Activated CD4-positive, alpha-beta T cell treated with anti-CD3 and anti-CD28 coated beads, Interleukin-2, amount 10 ng/mL, durations not matched to agents 7 days and 5 days (primary cell): ENCODE data around the gene SHKBP1. TPM values are rescaled to one million over a fixed set of nuclear protein-coding genes. Genes with fewer than 3 reads are reported as not detected.
"Not testable (repeated sequence)": the region's sequence is repeated elsewhere in the genome, so short reads cannot be mapped to it uniquely, and the experiment has no call there.

Experiments used
- CTCF ChIA-PET: fragments of 350-600 bp; sonication (Branson Sonifier 250); formaldehyde crosslinking; loops from one replicate; lab custom pipeline; 2021; ENCODE audit warnings: antibody characterized with exemption; lab: Charles Lee
- POLR2A ChIA-PET: fragments of 350-600 bp; sonication (Branson Sonifier 250); formaldehyde crosslinking; loops from one replicate; lab custom pipeline; 2021; ENCODE audit warnings: antibody characterized with exemption; lab: Charles Lee
- DNase-seq: peaks from one replicate; pipeline ENCODE4 v3.0.0-alpha.2; 2020
- H3K27ac Mint-ChIP-seq: one replicate; pipeline ENCODE4 v1.8.0; 2021; ENCODE audit warnings: mild to moderate bottlenecking, moderate library complexity, mixed read lengths
- H3K27me3 Mint-ChIP-seq: one replicate; pipeline ENCODE4 v1.8.0; 2021; ENCODE audit warnings: mixed read lengths
- H3K36me3 Mint-ChIP-seq: one replicate; pipeline ENCODE4 v1.8.0; 2021; ENCODE audit warnings: low read depth, mixed read lengths
- H3K4me1 Mint-ChIP-seq: one replicate; pipeline ENCODE4 v1.8.0; 2021; ENCODE audit warnings: mixed read lengths
- H3K4me3 Mint-ChIP-seq: one replicate; pipeline ENCODE4 v1.8.0; 2021; ENCODE audit warnings: mild to moderate bottlenecking, moderate library complexity, mixed read lengths
- H3K9me3 Mint-ChIP-seq: one replicate; pipeline ENCODE4 v1.8.0; 2021; ENCODE audit warnings: mixed read lengths
- total RNA-seq, 2 experiments: library from RNA; stranded (reverse); gene quantifications; one replicate each; pipeline ENCODE4 v1.2.3, GENCODE V29; 2021

The SHKBP1 gene
- total RNA-seq, 2 experiments from 2014 or later = 147 to 158 TPM

DNA sequence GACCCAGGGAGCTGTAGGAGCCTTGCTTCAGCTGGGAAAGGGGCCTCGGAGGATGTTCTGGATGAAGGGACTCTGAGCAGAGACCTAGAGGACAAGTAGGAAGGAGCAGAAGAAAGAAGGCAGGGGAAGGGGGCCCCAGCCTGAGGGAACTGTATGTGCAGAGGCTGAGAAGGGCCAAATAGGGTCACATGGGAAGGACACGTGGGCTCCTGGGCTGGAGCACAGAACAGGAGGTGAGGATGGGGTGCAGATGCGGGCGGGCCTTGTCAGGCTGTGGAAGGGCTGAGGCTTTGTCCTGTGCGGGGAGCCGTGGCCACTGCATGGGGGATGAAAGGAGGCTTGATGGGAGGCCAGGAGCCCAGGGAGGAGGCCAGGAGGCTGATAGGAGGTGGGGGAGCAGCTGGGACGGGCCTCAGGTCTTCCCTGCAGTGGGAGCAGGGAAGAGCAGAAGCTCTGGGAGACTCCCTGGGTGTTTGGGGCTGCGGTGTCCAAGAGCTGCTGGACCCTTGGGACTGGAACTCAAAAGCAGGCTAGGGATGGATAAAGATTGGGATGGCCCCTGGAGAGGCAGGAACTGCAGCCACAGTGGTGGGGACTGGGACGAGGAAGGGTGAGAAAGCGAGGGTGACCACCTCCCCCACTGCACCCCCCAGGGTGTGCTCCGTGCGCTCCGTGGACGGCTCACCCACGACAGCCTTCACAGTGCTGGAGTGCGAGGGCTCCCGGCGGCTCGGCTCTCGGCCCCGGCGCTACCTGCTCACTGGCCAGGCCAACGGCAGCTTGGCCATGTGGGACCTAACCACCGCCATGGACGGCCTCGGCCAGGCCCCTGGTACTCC, 13.1 kb downstream of the SHKBP1 start:
- peaks cover 21% of the 10 kb centered on the region for H3K4me1 Mint-ChIP-seq
- no peaks in the 10 kb centered on the region for H3K27me3 Mint-ChIP-seq
- peaks cover 27% of the 10 kb centered on the region for H3K36me3 Mint-ChIP-seq
- no peak overlapping the region for H3K27ac Mint-ChIP-seq
- ChIA-PET CTCF (interaction anchor here (1.0 to 1.5 kb wide), 2 partner anchors 8 to 164 kb away, joined by 3 to 5 read pairs; no protein-coding TSS in a partner anchor), POLR2A (no interaction called here)
- no peaks in the 10 kb centered on the region for H3K9me3 Mint-ChIP-seq
- DNase-seq = no peak
- H3K4me3 Mint-ChIP-seq = no peak overlapping the region

DNA sequence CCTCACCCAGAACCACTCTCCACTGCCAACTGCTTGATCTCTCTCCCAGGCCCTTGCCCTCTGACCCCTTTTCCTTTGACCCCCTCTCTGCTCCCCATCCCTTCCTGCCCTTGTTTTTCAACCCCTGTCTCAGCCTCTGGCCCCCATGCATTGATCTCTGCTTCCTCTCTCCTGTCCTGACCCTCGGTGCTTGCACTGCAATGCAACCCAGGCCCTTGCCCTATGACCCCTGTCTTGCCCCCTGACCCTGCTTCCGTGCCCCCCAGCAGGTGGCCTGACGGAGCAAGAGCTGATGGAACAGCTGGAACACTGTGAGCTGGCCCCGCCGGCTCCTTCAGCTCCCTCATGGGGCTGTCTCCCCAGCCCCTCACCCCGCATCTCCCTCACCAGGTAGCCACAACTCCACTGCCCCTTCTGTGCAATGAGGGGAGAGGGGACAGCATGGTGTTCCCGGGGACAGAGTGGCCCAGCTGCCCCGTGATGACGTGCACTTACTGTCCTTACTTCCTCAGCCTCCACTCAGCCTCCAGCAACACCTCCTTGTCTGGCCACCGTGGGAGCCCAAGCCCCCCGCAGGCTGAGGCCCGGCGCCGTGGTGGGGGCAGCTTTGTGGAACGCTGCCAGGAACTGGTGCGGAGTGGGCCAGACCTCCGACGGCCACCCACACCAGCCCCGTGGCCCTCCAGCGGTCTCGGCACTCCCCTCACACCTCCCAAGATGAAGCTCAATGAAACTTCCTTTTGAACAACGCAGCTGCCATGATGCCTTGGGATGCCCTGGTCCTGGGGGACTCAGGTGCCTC, 14.0 kb downstream of the SHKBP1 start:
- H3K27me3 Mint-ChIP-seq = peaks cover 5% of the 10 kb centered on the region
- H3K36me3 Mint-ChIP-seq = peaks cover 22% of the 10 kb centered on the region
- CTCF ChIA-PET = interaction anchor here (1.0 kb wide), 1 partner anchor 164 kb away, joined by 5 read pairs; no protein-coding TSS in a partner anchor
- H3K4me3 Mint-ChIP-seq = no peak overlapping the region
- DNase-seq = no peak
- POLR2A ChIA-PET = no interaction called here
- H3K4me1 Mint-ChIP-seq = peaks cover 24% of the 10 kb centered on the region
- no peak overlapping the region for H3K27ac Mint-ChIP-seq
- no peaks in the 10 kb centered on the region for H3K9me3 Mint-ChIP-seq

- POLR2A ChIA-PET, CTCF ChIA-PET, H3K27ac Mint-ChIP-seq, H3K9me3 Mint-ChIP-seq, DNase-seq, H3K4me3 Mint-ChIP-seq: not testable (repeated sequence)
- peaks cover 10% of the 10 kb centered on the region for H3K27me3 Mint-ChIP-seq
- H3K4me1 Mint-ChIP-seq = peaks cover 17% of the 10 kb centered on the region
- peaks cover 15% of the 10 kb centered on the region for H3K36me3 Mint-ChIP-seq
Measured at GRCh38 chr19:40591724-40592123, 15.1 kb downstream of the SHKBP1 start.

- Mint-ChIP-seq H3K4me3 (no peak overlapping the region), H3K4me1 (peaks cover 17% of the 10 kb centered on the region), H3K27ac (no peak overlapping the region), H3K27me3 (peaks cover 10% of the 10 kb centered on the region), H3K9me3 (no peaks in the 10 kb centered on the region), H3K36me3 (peaks cover 10% of the 10 kb centered on the region)
- peak; percentile 35 for DNase-seq
- ChIA-PET CTCF (no interaction called here), POLR2A (no interaction called here)
Measured at GRCh38 chr19:40592170-40592569, 15.5 kb downstream of the SHKBP1 start.

- POLR2A ChIA-PET = no interaction called here
- DNase-seq = no peak
- Mint-ChIP-seq H3K36me3 (peaks cover 5% of the 10 kb centered on the region), H3K9me3 (no peaks in the 10 kb centered on the region), H3K4me1 (peaks cover 33% of the 10 kb centered on the region), H3K27me3 (peaks cover 26% of the 10 kb centered on the region), H3K4me3 (no peak overlapping the region), H3K27ac (no peak overlapping the region)
- CTCF ChIA-PET = interaction anchor here (0.9 to 1.6 kb wide), 2 partner anchors 15 to 27 kb away, joined by 3 read pairs; no protein-coding TSS in a partner anchor
Measured at GRCh38 chr19:40594255-40594654, 17.6 kb downstream of the SHKBP1 start.

GRCh38 chr19:40594657-40595091, 18.0 kb downstream of the SHKBP1 start:
- ChIA-PET POLR2A (no interaction called here), CTCF (interaction anchor here (0.9 kb wide), 1 partner anchor 27 kb away, joined by 3 read pairs; no protein-coding TSS in a partner anchor)
- DNase-seq = no peak
- Mint-ChIP-seq H3K9me3 (no peaks in the 10 kb centered on the region), H3K27ac (no peak overlapping the region), H3K27me3 (peaks cover 31% of the 10 kb centered on the region), H3K4me1 (peaks cover 37% of the 10 kb centered on the region), H3K4me3 (no peak overlapping the region), H3K36me3 (peaks cover 5% of the 10 kb centered on the region)

DNA sequence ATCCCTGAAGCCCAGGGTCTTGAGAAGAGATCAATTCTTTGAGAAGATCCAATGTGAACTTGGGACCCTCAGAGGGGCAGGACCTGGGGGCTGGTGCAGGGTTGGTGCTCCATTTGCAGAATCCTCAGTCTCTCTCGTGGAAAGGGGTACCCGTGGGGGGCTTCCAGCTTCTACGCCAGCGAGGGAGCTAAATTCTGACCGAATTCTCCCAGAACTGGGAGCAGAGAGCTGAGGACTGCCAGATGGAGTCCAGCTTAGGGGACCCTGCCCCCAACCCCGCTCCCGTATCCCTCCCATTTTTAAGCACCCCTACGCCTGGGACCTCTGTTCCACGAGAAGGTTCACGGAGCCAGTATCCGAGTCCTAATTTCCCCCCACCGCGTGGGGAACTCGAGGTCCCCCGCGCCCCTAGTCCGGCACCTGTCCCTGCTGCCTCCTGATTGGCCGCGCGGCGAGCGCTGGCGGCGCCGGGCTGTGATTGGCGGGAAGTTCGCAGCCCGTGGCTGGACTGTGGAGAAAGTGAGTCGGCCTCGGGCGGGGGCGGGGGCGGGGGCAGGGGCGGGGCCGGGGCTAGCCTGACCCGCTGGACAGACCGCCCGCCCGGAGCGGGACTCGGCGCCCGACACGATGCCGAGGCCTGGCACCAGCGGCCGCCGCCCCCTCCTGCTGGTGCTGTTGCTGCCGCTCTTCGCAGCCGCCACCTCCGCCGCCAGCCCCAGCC, 20.1 kb downstream of the SHKBP1 start:
- Mint-ChIP-seq H3K27me3 (peaks cover 43% of the 10 kb centered on the region), H3K4me3 (no peak overlapping the region)
- DNase-seq = no peak

DNA sequence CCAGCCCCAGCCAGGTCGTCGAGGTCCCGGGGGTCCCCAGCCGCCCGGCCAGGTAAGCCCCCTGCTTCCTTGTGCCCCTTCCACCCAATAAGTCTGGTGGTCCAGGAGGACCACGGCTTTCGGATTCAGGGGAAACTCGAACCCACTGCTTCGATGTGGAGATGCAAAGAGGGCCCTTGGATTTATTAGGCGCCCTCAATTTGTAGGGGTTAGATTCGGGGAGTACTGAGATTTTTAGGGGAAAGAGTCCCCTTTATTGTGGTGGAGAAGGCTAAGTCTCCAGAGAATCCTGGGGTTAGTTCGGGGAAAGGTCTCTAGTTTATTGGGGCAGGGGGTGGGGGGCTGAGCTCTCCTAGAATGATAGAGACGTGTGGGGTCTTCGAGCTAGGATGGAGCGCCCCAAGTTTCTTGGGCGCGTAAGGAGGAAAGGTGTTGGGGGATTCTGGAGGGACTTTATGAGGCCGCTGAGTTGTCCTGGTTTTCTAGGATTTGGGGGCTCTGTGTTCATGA, 20.7 kb downstream of the SHKBP1 start:
- Mint-ChIP-seq H3K4me1 (peaks cover 51% of the 10 kb centered on the region), H3K9me3 (no peaks in the 10 kb centered on the region), H3K4me3 (no peak overlapping the region), H3K27ac (no peak overlapping the region), H3K36me3 (no peaks in the 10 kb centered on the region), H3K27me3 (peaks cover 47% of the 10 kb centered on the region)
- no peak for DNase-seq
- POLR2A ChIA-PET = no interaction called here
- CTCF ChIA-PET = interaction anchor here (0.5 to 2.0 kb wide), 5 partner anchors 8 to 1189 kb away, joined by 3 to 8 read pairs (median 3); partner anchors contain the start of gene BLVRB

More for the DNA sequence above, 20.1 kb downstream of the SHKBP1 start:
- POLR2A ChIA-PET = no interaction called here
- Mint-ChIP-seq H3K27ac (no peak overlapping the region), H3K9me3 (no peaks in the 10 kb centered on the region), H3K36me3 (peaks cover 2% of the 10 kb centered on the region), H3K4me1 (peaks cover 47% of the 10 kb centered on the region)
- CTCF ChIA-PET = interaction anchor here (2.0 kb wide), 1 partner anchor 132 kb away, joined by 8 read pairs; the partner anchor contains the start of gene BLVRB

DNA sequence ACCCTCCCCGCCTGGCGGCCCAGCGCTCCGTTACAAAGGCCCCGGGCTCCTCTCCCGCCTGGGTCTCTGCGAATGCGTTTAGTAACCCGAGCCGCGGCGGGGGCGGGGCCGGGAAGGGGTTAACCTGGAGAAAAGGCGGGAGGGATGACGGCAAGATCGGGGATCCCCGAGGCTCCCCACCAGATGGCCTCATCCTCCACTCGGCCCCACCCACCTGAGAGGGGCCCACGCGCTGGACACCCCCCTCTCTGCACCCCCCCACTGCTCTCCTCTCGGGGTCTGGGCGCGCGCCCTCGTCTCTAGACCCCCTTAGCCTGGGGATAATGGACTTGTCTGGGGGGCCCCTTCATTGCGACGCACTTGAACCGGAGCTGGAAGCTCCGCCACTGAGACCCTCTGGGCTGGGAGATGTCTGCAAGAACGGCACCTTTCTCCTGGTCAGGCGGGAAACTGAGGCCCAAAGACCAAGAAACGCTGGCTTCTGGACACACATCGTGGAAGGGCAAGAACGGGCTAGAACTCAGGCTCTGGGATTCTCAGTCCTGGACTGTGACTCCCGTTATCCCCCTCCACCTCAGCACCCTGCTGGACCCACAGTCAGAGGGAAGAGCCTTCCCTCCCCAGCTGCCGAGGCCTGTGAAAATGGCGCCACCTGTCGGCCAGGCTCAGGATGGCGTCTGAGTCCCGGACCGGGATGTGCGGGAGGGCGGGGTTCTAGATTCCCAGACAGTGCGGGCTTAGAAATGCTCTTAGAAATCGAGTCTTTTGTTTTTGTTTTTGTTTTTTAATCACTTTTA, 21.6 kb downstream of the SHKBP1 start:
- peaks cover 51% of the 10 kb centered on the region for H3K27me3 Mint-ChIP-seq
- H3K27ac Mint-ChIP-seq = no peak overlapping the region
- peaks cover 60% of the 10 kb centered on the region for H3K4me1 Mint-ChIP-seq
- ChIA-PET POLR2A (no interaction called here), CTCF (interaction anchor here (0.5 to 2.0 kb wide), 13 partner anchors 9 to 1643 kb away, joined by 3 to 8 read pairs (median 3); partner anchors contain the start of gene BLVRB)
- H3K9me3 Mint-ChIP-seq = no peaks in the 10 kb centered on the region
- DNase-seq = peak; percentile 84
- no peaks in the 10 kb centered on the region for H3K36me3 Mint-ChIP-seq
- H3K4me3 Mint-ChIP-seq = no peak overlapping the region

- Mint-ChIP-seq H3K4me3 (no peak overlapping the region), H3K27ac (no peak overlapping the region), H3K9me3 (no peaks in the 10 kb centered on the region), H3K27me3 (peaks cover 51% of the 10 kb centered on the region), H3K4me1 (peaks cover 66% of the 10 kb centered on the region), H3K36me3 (no peaks in the 10 kb centered on the region)
- POLR2A ChIA-PET = no interaction called here
- CTCF ChIA-PET = interaction anchor here (0.5 to 2.0 kb wide), 10 partner anchors 11 to 294 kb away, joined by 3 to 8 read pairs (median 3); partner anchors contain the start of gene BLVRB
- DNase-seq = no peak
Measured at GRCh38 chr19:40598918-40599307, 22.2 kb downstream of the SHKBP1 start.

DNA sequence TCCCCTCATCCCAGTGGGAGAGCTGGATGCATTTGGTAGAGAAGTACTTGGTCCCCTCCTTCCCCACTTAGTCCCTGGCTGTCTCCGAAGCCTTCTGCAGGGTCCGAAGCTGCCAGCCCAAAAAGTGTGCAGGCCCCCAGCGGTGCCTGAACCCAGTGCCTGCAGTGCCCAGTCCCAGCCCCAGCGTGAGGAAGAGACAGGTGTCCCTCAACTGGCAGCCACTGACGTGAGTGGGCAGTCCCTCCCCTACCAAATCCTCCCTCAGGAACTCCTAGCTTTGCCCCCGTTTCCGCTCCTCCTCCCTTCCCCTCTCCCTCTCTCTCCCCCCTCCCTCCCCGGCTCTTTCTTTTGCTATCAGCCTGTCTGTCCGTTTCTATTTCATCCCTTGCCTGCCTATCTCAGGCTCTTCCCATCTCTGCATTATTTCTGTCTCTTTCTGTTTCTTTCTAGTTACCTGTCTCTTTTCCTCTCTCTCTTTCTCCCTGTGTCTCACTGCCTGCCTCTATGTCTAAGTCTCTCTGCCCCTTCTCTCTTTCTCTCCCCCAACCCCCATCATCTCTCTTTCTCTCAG, 22.7 kb downstream of the SHKBP1 start:
- H3K27ac Mint-ChIP-seq = no peak overlapping the region
- peaks cover 66% of the 10 kb centered on the region for H3K4me1 Mint-ChIP-seq
- no peaks in the 10 kb centered on the region for H3K36me3 Mint-ChIP-seq

More for the DNA sequence above, 22.7 kb downstream of the SHKBP1 start:
- Mint-ChIP-seq H3K4me3 (no peak overlapping the region), H3K9me3 (no peaks in the 10 kb centered on the region), H3K27me3 (peaks cover 51% of the 10 kb centered on the region)
- ChIA-PET POLR2A (no interaction called here), CTCF (interaction anchor here (0.5 to 1.5 kb wide), 6 partner anchors 22 to 294 kb away, joined by 3 to 4 read pairs (median 4); no protein-coding TSS in a partner anchor)
- DNase-seq = peak; percentile 24
